Skeletal muscle tissue (tissue), 4 donors: ENCODE results near the gene CDA. TPM values are rescaled to one million over a fixed set of nuclear protein-coding genes. Genes with fewer than 3 reads are reported as not detected.

Experiments
- H3K27ac ChIP-seq: one replicate; pipeline ENCODE4 v1.7.0; 2013; ENCODE audit warnings: mild to moderate bottlenecking, low read depth, low read length, inconsistent platforms
- H3K27me3 ChIP-seq, 3 donors: one replicate each; pipeline ENCODE4 v1.7.0; 2013; ENCODE audit warnings: low read length in 3 of 3; ENCODE audit not compliant: control insufficient read depth in 3 of 3, insufficient read depth in 3 of 3
- H3K36me3 ChIP-seq, 3 donors: one replicate each; pipeline ENCODE4 v1.7.0; 2013; ENCODE audit warnings: low read length in 3 of 3; ENCODE audit not compliant: control insufficient read depth in 3 of 3, insufficient read depth in 3 of 3
- H3K4me1 ChIP-seq, 3 donors: one replicate each; pipeline ENCODE4 v1.7.0; 2013; ENCODE audit warnings: low read length in 3 of 3, mild to moderate bottlenecking in 3 of 3; ENCODE audit not compliant: control insufficient read depth in 3 of 3, insufficient read depth in 3 of 3
- H3K4me3 ChIP-seq, 3 donors: one replicate each; pipeline ENCODE4 v1.7.0; 2013; ENCODE audit warnings: low read length in 3 of 3
- H3K9ac ChIP-seq, 3 donors: one replicate each; pipeline ENCODE4 v1.7.0; 2013; ENCODE audit warnings: low read length in 3 of 3, mild to moderate bottlenecking in 3 of 3, moderate library complexity in 2 of 3, low read depth in 1 of 3
- H3K9me3 ChIP-seq, 3 donors: one replicate each; pipeline ENCODE4 v1.7.0; 2013; ENCODE audit warnings: low read length in 3 of 3; ENCODE audit not compliant: control insufficient read depth in 3 of 3
- total RNA-seq: library from RNA; depleted of rRNA; stranded (reverse); fragments of >200 nt; gene quantifications from one replicate; pipeline ENCODE4 v1.2.3, GENCODE V29; 2014
- donor health status: Osteomylitis.

CDA gene
- total RNA-seq, 1 donor from 2014 or later, result not detected

GRCh38 chr1:20560966-20561365 lies 27.9 kb upstream of the CDA start:
- peaks cover 11 to 22% (median 20%) of the 10 kb centered on the region in 3 donors for H3K27me3 ChIP-seq

GRCh38 chr1:20565234-20565633 lies 23.7 kb upstream of the CDA start:
- H3K36me3 ChIP-seq, result no peaks in the 10 kb centered on the region
- no peak overlapping the region for H3K4me3 ChIP-seq
- H3K27ac ChIP-seq, result no peak overlapping the region
- no peak overlapping the region for H3K9ac ChIP-seq
- H3K4me1 ChIP-seq, result no peaks in the 10 kb centered on the region
- no peaks in the 10 kb centered on the region for H3K9me3 ChIP-seq
- peaks cover 11 to 18% (median 16%) of the 10 kb centered on the region in 3 donors for H3K27me3 ChIP-seq

More at GRCh38 chr1:20560966-20561365, 27.9 kb upstream of the CDA start:
- Histone ChIP-seq H3K4me3 (no peak overlapping the region), H3K9me3 (no peaks in the 10 kb centered on the region), H3K36me3 (no peaks in the 10 kb centered on the region), H3K4me1 (peaks cover 0 to 5% (median 0%) of the 10 kb centered on the region in 3 donors), H3K9ac (no peak overlapping the region), H3K27ac (no peak overlapping the region)

GRCh38 chr1:20569523-20570098 lies 19.3 kb upstream of the CDA start:
- Histone ChIP-seq H3K9me3 (peaks cover 0 to 2% (median 0%) of the 10 kb centered on the region in 3 donors), H3K36me3 (no peaks in the 10 kb centered on the region), H3K27me3 (peaks cover 0 to 4% (median 0%) of the 10 kb centered on the region in 3 donors), H3K4me3 (no peak overlapping the region), H3K4me1 (no peaks in the 10 kb centered on the region), H3K9ac (no peak overlapping the region), H3K27ac (no peak overlapping the region)

- Histone ChIP-seq H3K9ac (no peak overlapping the region), H3K27ac (no peak overlapping the region), H3K27me3 (peaks cover 0 to 4% (median 0%) of the 10 kb centered on the region in 3 donors), H3K9me3 (peaks cover 0 to 2% (median 0%) of the 10 kb centered on the region in 3 donors), H3K4me1 (peaks cover 0 to 2% (median 0%) of the 10 kb centered on the region in 3 donors), H3K4me3 (no peak overlapping the region), H3K36me3 (no peaks in the 10 kb centered on the region)
Observed at GRCh38 chr1:20571427-20571826, 17.5 kb upstream of the CDA start.

- H3K27ac ChIP-seq, result no peak overlapping the region
- H3K9me3 ChIP-seq, result peaks cover 0 to 2% (median 0%) of the 10 kb centered on the region in 3 donors
- peaks cover 0 to 5% (median 4%) of the 10 kb centered on the region in 3 donors for H3K4me1 ChIP-seq
- H3K4me3 ChIP-seq, result no peak overlapping the region
- no peak overlapping the region for H3K9ac ChIP-seq
- H3K36me3 ChIP-seq, result no peaks in the 10 kb centered on the region
- H3K27me3 ChIP-seq, result peaks cover 0 to 4% (median 0%) of the 10 kb centered on the region in 3 donors
Observed at GRCh38 chr1:20573987-20574386, 14.9 kb upstream of the CDA start.

- Histone ChIP-seq H3K4me1 (peaks cover 0 to 5% (median 4%) of the 10 kb centered on the region in 3 donors), H3K27ac (no peak overlapping the region), H3K9me3 (peaks cover 0 to 2% (median 0%) of the 10 kb centered on the region in 3 donors), H3K36me3 (no peaks in the 10 kb centered on the region), H3K27me3 (peaks cover 0 to 4% (median 0%) of the 10 kb centered on the region in 3 donors), H3K9ac (no peak overlapping the region), H3K4me3 (no peak overlapping the region)
Observed at GRCh38 chr1:20574686-20575540, 14.0 kb upstream of the CDA start.

GRCh38 chr1:20575541-20576336 lies 13.2 kb upstream of the CDA start:
- no peak overlapping the region for H3K27ac ChIP-seq
- no peak overlapping the region for H3K4me3 ChIP-seq
- no peak overlapping the region for H3K9ac ChIP-seq
- H3K9me3 ChIP-seq, result peaks cover 0 to 2% (median 0%) of the 10 kb centered on the region in 3 donors
- H3K36me3 ChIP-seq, result no peaks in the 10 kb centered on the region
- peaks cover 0 to 5% (median 4%) of the 10 kb centered on the region in 3 donors for H3K4me1 ChIP-seq
- H3K27me3 ChIP-seq, result peaks cover 0 to 4% (median 0%) of the 10 kb centered on the region in 3 donors

- Histone ChIP-seq H3K9me3 (no peaks in the 10 kb centered on the region), H3K4me3 (no peak overlapping the region), H3K27ac (no peak overlapping the region), H3K9ac (no peak overlapping the region), H3K4me1 (peaks cover 0 to 5% (median 4%) of the 10 kb centered on the region in 3 donors), H3K27me3 (peaks cover 0 to 4% (median 0%) of the 10 kb centered on the region in 3 donors), H3K36me3 (no peaks in the 10 kb centered on the region)
Observed at GRCh38 chr1:20578062-20578461, 10.8 kb upstream of the CDA start.

GRCh38 chr1:20578721-20579395 lies 10.0 kb upstream of the CDA start:
- Histone ChIP-seq H3K9ac (no peak overlapping the region), H3K4me1 (peaks cover 0 to 5% (median 4%) of the 10 kb centered on the region in 3 donors), H3K4me3 (no peak overlapping the region), H3K36me3 (no peaks in the 10 kb centered on the region), H3K27me3 (peaks cover 0 to under 1% (median 0%) of the 10 kb centered on the region in 3 donors), H3K27ac (no peak overlapping the region), H3K9me3 (no peaks in the 10 kb centered on the region)
